ENCODE data around the gene FABP2. TPM values are rescaled to one million over a fixed set of nuclear protein-coding genes. Genes with fewer than 3 reads are reported as not detected.

The FABP2 gene
- total RNA-seq, 1 donor from 2014 or later = not detected

Small RNA genes within 50 kb of the gene (small RNA-seq; reads per million reads assigned to genes)
- not detected for gene RNU4-33P (ENCODE audit: low replicate concordance)

Other genes starting within 250 kb of the FABP2 start
- gene MYOZ2, start 186.3 kb downstream of the FABP2 start, total RNA-seq = 21.2 TPM
- gene USP53, start 109.4 kb downstream of the FABP2 start, total RNA-seq = 23.5 TPM